Measurements from ENCODE around the gene NACC1. TPM values are rescaled to one million over a fixed set of nuclear protein-coding genes. Genes with fewer than 3 reads are reported as not detected.
"Not testable (repeated sequence)": the region's sequence is repeated elsewhere in the genome, so short reads cannot be mapped to it uniquely, and the experiment has no call there.

NACC1 gene
- total and polyA plus RNA-seq, 2 donors: 12.8 to 17.5 TPM

GRCh38 chr19:13149173-13149627 is 31.1 kb downstream of the NACC1 start:
- Histone ChIP-seq H3K4me3 (ENCODE audit: low read length in 2 of 2) (peak overlapping the region; percentile 84 to 87), H3K4me1 (ENCODE audit: control insufficient read depth in 2 of 2, insufficient read depth in 2 of 2, low read length in 2 of 2) (peaks cover 3 to 30% of the 10 kb centered on the region in 2 donors), H3K36me3 (ENCODE audit: control insufficient read depth in 2 of 2, insufficient read depth in 2 of 2, low read length in 1 of 2) (peaks cover 9 to 14% of the 10 kb centered on the region in 2 donors)
- not testable (repeated sequence) for H3K9me3 ChIP-seq (ENCODE audit: control insufficient read depth in 2 of 2, insufficient read depth in 1 of 2, low read length in 1 of 2); DNase-seq (ENCODE audit: low read depth in 6 of 9, low spot score in 9 of 9); H3K27me3 ChIP-seq (ENCODE audit: control insufficient read depth in 2 of 2, insufficient read depth in 1 of 2, low read length in 1 of 2); H3K27ac ChIP-seq (ENCODE audit: low read depth in 1 of 2, low read length in 1 of 2)
- WGBS: 70% methylated on average over 17 of the region's 17 CpGs

GRCh38 chr19:13149628-13150186 is 31.6 kb downstream of the NACC1 start:
- 1% methylated on average over 46 of the region's 46 CpGs for WGBS
- DNase-seq (ENCODE audit: low read depth in 6 of 9, low spot score in 9 of 9): peak in 4 of 9 donors; percentile 8 to 42 (median 16)
- Histone ChIP-seq H3K36me3 (ENCODE audit: control insufficient read depth in 2 of 2, insufficient read depth in 2 of 2, low read length in 1 of 2) (peaks cover 4 to 9% of the 10 kb centered on the region in 2 donors), H3K4me3 (ENCODE audit: low read length in 2 of 2) (peak overlapping the region; percentile 84 to 87), H3K9me3 (ENCODE audit: control insufficient read depth in 2 of 2, insufficient read depth in 1 of 2, low read length in 1 of 2) (peaks cover 0 to 5% of the 10 kb centered on the region in 2 donors), H3K4me1 (ENCODE audit: control insufficient read depth in 2 of 2, insufficient read depth in 2 of 2, low read length in 2 of 2) (peaks cover 3 to 30% of the 10 kb centered on the region in 2 donors), H3K27ac (ENCODE audit: low read depth in 1 of 2, low read length in 1 of 2) (peak overlapping the region; percentile 31 to 87), H3K27me3 (ENCODE audit: control insufficient read depth in 2 of 2, insufficient read depth in 1 of 2, low read length in 1 of 2) (no peaks in the 10 kb centered on the region)

GRCh38 chr19:13150187-13150930 is 32.3 kb downstream of the NACC1 start, which contains the start of the genes IER2 and STX10:
TSS of gene IER2 (plus strand) at chr19:13150411. CDS start at chr19:13153187, 2,776 bp downstream.
TSS of gene STX10 (minus strand) at chr19:13150375. CDS start at chr19:13150173, 202 bp downstream.
- Histone ChIP-seq H3K36me3 (ENCODE audit: control insufficient read depth in 2 of 2, insufficient read depth in 2 of 2, low read length in 1 of 2) (peaks cover 0 to 5% of the 10 kb centered on the region in 2 donors), H3K27ac (ENCODE audit: low read depth in 1 of 2, low read length in 1 of 2) (peak within 1 kb of the TSS; percentile 87 to 91), H3K4me3 (ENCODE audit: low read length in 2 of 2) (peak within 1 kb of the TSS; percentile 84 to 87), H3K9me3 (ENCODE audit: control insufficient read depth in 2 of 2, insufficient read depth in 1 of 2, low read length in 1 of 2) (peaks cover 0 to 5% of the 10 kb centered on the region in 2 donors), H3K4me1 (ENCODE audit: control insufficient read depth in 2 of 2, insufficient read depth in 2 of 2, low read length in 2 of 2) (peaks cover 8 to 37% of the 10 kb centered on the region in 2 donors), H3K27me3 (ENCODE audit: control insufficient read depth in 2 of 2, insufficient read depth in 1 of 2, low read length in 1 of 2) (no peaks in the 10 kb centered on the region)
- WGBS: under 1% methylated on average over 51 of the region's 51 CpGs
- DNase-seq (ENCODE audit: low read depth in 6 of 9, low spot score in 9 of 9): peak in 8 of 9 donors; percentile 68 to 94 (median 86)

DNA sequence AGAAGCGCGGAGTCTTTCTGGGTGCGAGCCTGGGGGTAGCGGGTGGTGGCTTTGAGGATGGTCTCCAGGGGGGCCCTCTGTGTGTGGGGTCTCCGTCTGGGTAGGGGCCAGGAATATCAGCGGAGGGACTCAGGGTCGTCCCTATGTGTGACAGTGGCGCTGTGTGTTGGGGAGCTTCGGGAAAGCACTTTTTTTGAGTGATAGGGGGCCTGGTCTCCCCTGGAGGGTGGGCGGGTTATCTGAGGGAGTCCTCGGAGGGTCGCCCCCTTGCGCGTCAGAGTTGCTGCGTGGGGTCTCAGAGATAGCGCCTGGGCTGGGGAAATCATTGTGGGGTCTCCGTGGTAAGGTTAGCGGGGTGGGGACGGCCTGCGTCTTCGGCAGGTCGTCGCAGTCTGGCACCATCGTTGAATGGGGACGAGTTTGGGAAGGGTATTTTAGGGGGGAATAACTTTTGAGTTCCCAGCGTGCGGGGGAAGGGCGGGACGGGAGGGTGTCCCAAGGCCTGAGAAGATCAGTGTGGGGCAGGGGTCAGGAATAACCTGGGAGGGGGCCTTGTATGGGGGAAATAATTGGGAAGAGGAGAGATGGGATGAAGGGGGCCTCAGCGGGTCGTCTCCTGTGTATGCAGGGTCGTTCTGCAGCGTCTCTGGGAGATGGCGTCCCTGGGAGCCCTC is 33.0 kb downstream of the NACC1 start:
- Histone ChIP-seq H3K27me3 (ENCODE audit: control insufficient read depth in 2 of 2, insufficient read depth in 1 of 2, low read length in 1 of 2) (no peaks in the 10 kb centered on the region), H3K27ac (ENCODE audit: low read depth in 1 of 2, low read length in 1 of 2) (peak overlapping the region; percentile 87 to 91), H3K9me3 (ENCODE audit: control insufficient read depth in 2 of 2, insufficient read depth in 1 of 2, low read length in 1 of 2) (peaks cover 0 to 7% of the 10 kb centered on the region in 2 donors), H3K4me3 (ENCODE audit: low read length in 2 of 2) (peak overlapping the region; percentile 84 to 87), H3K36me3 (ENCODE audit: control insufficient read depth in 2 of 2, insufficient read depth in 2 of 2, low read length in 1 of 2) (peaks cover 0 to 3% of the 10 kb centered on the region in 2 donors), H3K4me1 (ENCODE audit: control insufficient read depth in 2 of 2, insufficient read depth in 2 of 2, low read length in 2 of 2) (peaks cover 15 to 44% of the 10 kb centered on the region in 2 donors)
- under 1% methylated on average over 34 of the region's 34 CpGs for WGBS
- peak in 5 of 9 donors; percentile 14 to 58 (median 38) for DNase-seq (ENCODE audit: low read depth in 6 of 9, low spot score in 9 of 9)

GRCh38 chr19:13151605-13152355 is 33.7 kb downstream of the NACC1 start:
- Histone ChIP-seq H3K4me1 (ENCODE audit: control insufficient read depth in 2 of 2, insufficient read depth in 2 of 2, low read length in 2 of 2) (peaks cover 18 to 51% of the 10 kb centered on the region in 2 donors), H3K9me3 (ENCODE audit: control insufficient read depth in 2 of 2, insufficient read depth in 1 of 2, low read length in 1 of 2) (peaks cover 0 to 7% of the 10 kb centered on the region in 2 donors), H3K4me3 (ENCODE audit: low read length in 2 of 2) (peak overlapping the region; percentile 84 to 87), H3K27ac (ENCODE audit: low read depth in 1 of 2, low read length in 1 of 2) (peak overlapping the region; percentile 91 to 97), H3K27me3 (ENCODE audit: control insufficient read depth in 2 of 2, insufficient read depth in 1 of 2, low read length in 1 of 2) (no peaks in the 10 kb centered on the region), H3K36me3 (ENCODE audit: control insufficient read depth in 2 of 2, insufficient read depth in 2 of 2, low read length in 1 of 2) (no peaks in the 10 kb centered on the region)
- WGBS: under 1% methylated on average over 71 of the region's 71 CpGs
- DNase-seq (ENCODE audit: low read depth in 6 of 9, low spot score in 9 of 9): peak in 8 of 9 donors; percentile 89 to 98 (median 96)

DNA sequence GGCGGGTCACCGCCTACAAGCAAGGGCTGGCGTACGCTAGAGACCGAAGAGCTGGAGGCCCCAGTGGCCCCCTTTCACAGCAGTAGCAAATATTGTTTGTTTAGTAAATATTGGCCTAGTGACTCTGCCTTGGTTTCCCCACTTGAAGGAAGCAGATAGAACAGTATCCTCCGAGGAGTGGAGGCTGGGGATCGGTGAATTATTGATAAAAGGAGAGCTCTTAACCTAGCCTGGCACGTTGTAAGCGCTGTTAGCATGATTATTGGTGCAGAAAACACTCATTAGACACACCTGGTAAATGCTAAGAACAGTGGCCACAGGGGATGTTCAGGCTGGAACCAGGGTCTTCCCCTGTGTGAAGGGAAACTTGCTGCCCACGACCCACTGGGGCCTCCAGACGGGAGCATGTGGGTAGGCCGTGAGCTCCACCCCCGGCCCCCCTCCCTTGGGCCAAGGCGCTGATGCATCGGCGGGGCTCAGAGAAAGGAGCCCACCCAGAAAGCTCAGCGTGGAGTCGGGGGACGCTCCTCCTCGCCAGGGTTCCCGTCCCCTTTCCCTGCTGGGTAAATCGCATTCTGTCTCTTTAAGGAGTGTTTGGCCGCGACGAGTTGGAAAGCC is 34.4 kb downstream of the NACC1 start:
- no peaks in the 10 kb centered on the region for H3K36me3 ChIP-seq (ENCODE audit: control insufficient read depth in 2 of 2, insufficient read depth in 2 of 2, low read length in 1 of 2)
- peak overlapping the region; percentile 90 to 97 for H3K27ac ChIP-seq (ENCODE audit: low read depth in 1 of 2, low read length in 1 of 2)
- peaks cover 0 to 7% of the 10 kb centered on the region in 2 donors for H3K9me3 ChIP-seq (ENCODE audit: control insufficient read depth in 2 of 2, insufficient read depth in 1 of 2, low read length in 1 of 2)
- H3K4me3 ChIP-seq (ENCODE audit: low read length in 2 of 2): peak overlapping the region; percentile 84 to 87
- H3K27me3 ChIP-seq (ENCODE audit: control insufficient read depth in 2 of 2, insufficient read depth in 1 of 2, low read length in 1 of 2): no peaks in the 10 kb centered on the region
- peaks cover 18 to 57% of the 10 kb centered on the region in 2 donors for H3K4me1 ChIP-seq (ENCODE audit: control insufficient read depth in 2 of 2, insufficient read depth in 2 of 2, low read length in 2 of 2)
- WGBS: under 1% methylated on average over 25 of the region's 25 CpGs
- DNase-seq (ENCODE audit: low read depth in 6 of 9, low spot score in 9 of 9): peak in 3 of 9 donors; percentile 30 to 53 (median 44)

DNA sequence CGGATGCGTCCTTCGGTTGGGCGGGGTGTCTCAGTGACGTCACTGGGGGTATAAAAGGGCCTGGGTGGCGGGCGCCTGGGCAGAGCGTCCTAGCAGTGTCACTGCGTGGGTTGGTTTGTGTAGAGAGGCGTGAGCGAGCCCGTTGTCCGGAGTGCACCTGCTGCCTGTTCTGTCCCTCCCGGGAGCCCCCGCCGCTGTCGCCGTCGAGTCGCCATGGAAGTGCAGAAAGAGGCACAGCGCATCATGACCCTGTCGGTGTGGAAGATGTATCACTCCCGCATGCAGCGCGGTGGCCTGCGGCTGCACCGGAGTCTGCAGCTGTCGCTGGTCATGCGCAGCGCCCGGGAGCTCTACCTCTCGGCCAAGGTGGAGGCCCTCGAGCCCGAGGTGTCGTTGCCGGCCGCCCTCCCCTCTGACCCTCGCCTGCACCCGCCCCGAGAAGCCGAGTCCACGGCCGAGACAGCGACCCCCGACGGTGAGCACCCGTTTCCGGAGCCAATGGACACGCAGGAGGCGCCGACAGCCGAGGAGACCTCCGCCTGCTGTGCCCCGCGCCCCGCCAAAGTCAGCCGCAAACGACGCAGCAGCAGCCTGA is 35.0 kb downstream of the NACC1 start:
- Histone ChIP-seq H3K27me3 (ENCODE audit: control insufficient read depth in 2 of 2, insufficient read depth in 1 of 2, low read length in 1 of 2) (no peaks in the 10 kb centered on the region), H3K36me3 (ENCODE audit: control insufficient read depth in 2 of 2, insufficient read depth in 2 of 2, low read length in 1 of 2) (no peaks in the 10 kb centered on the region), H3K9me3 (ENCODE audit: control insufficient read depth in 2 of 2, insufficient read depth in 1 of 2, low read length in 1 of 2) (peaks cover 0 to 7% of the 10 kb centered on the region in 2 donors), H3K27ac (ENCODE audit: low read depth in 1 of 2, low read length in 1 of 2) (peak overlapping the region; percentile 92 to 97), H3K4me1 (ENCODE audit: control insufficient read depth in 2 of 2, insufficient read depth in 2 of 2, low read length in 2 of 2) (peaks cover 18 to 59% of the 10 kb centered on the region in 2 donors), H3K4me3 (ENCODE audit: low read length in 2 of 2) (peak overlapping the region; percentile 84 to 87)
- DNase-seq (ENCODE audit: low read depth in 6 of 9, low spot score in 9 of 9): peak; percentile 89 to 98 (median 94)
- under 1% methylated on average over 59 of the region's 59 CpGs for WGBS
